HG03520 (cell line): ENCODE results near the gene DCT.
"Not testable (repeated sequence)": the region's sequence is repeated elsewhere in the genome, so short reads cannot be mapped to it uniquely, and the experiment has no call there.

ENCODE experiments used
- ATAC-seq: cut with Tn5 transposase; IDR thresholded peaks from one replicate; pipeline ENCODE4 v1.9.1; 2021; ENCODE audit warnings: mild to moderate bottlenecking, moderate library complexity; ENCODE audit not compliant: unreplicated experiment

Gene DCT

GRCh38 chr13:94479616-94480015, at the start of gene DCT:
TSS of gene DCT (minus strand) at chr13:94479682. CDS start at chr13:94479255, 427 bp downstream.
- no peak for ATAC-seq

- ATAC-seq = not testable (repeated sequence)
Observed at GRCh38 chr13:94526956-94527355, 47.5 kb upstream of the DCT start.

GRCh38 chr13:94525781-94526180, 46.3 kb upstream of the DCT start:
- ATAC-seq = no peak

GRCh38 chr13:94524407-94524806, 44.9 kb upstream of the DCT start:
- ATAC-seq = no peak

GRCh38 chr13:94520001-94520400, 40.5 kb upstream of the DCT start:
- ATAC-seq = no peak

- ATAC-seq = no peak
Observed at GRCh38 chr13:94516456-94516855, 37.0 kb upstream of the DCT start.

GRCh38 chr13:94515911-94516310, 36.4 kb upstream of the DCT start:
- no peak for ATAC-seq

- no peak for ATAC-seq
Observed at GRCh38 chr13:94515374-94515773, 35.9 kb upstream of the DCT start.

GRCh38 chr13:94513026-94513425, 33.5 kb upstream of the DCT start:
- ATAC-seq = no peak

- ATAC-seq = no peak
Observed at GRCh38 chr13:94505730-94506129, 26.2 kb upstream of the DCT start.

- no peak for ATAC-seq
Observed at GRCh38 chr13:94503851-94504250, 24.4 kb upstream of the DCT start.

GRCh38 chr13:94498831-94499230, 19.3 kb upstream of the DCT start:
- not testable (repeated sequence) for ATAC-seq

GRCh38 chr13:94495806-94496205, 16.3 kb upstream of the DCT start:
- no peak for ATAC-seq

- ATAC-seq = no peak
Observed at GRCh38 chr13:94494026-94494425, 14.5 kb upstream of the DCT start.

GRCh38 chr13:94487043-94487442, 7.6 kb upstream of the DCT start:
- no peak for ATAC-seq

GRCh38 chr13:94483970-94484369, 4.5 kb upstream of the DCT start:
- ATAC-seq = no peak

GRCh38 chr13:94481941-94482340, 2.5 kb upstream of the DCT start:
- no peak for ATAC-seq

GRCh38 chr13:94480672-94481145, 1.2 kb upstream of the DCT start:
- ATAC-seq = no peak

GRCh38 chr13:94478913-94479312, 569 bp downstream of the DCT start:
- ATAC-seq = no peak

- ATAC-seq = no peak
Observed at GRCh38 chr13:94470126-94470525, 9.4 kb downstream of the DCT start.

- no peak for ATAC-seq
Observed at GRCh38 chr13:94464771-94465170, 14.7 kb downstream of the DCT start.

GRCh38 chr13:94462670-94463069, 16.8 kb downstream of the DCT start:
- no peak for ATAC-seq

- no peak for ATAC-seq
Observed at GRCh38 chr13:94459116-94459515, 20.4 kb downstream of the DCT start.

GRCh38 chr13:94455414-94455813, 24.1 kb downstream of the DCT start:
- ATAC-seq = no peak
